GM23338 (cell line): ENCODE data around the gene GJC3. TPM values are rescaled to one million over a fixed set of nuclear protein-coding genes. Genes with fewer than 3 reads are reported as not detected.

Experiments
- ATAC-seq: fragments of 200-7000 bp; cut with Tn5 transposase; 3 replicates; pipeline ENCODE4 v1.9.1; 2020
- DNase-seq: peaks from one replicate; pipeline ENCODE4 v3.0.0-alpha.2; 2015; ENCODE audit warnings: low spot score
- H2AFZ ChIP-seq: fragments of 200-600 bp; sonication (generic); 2 replicates; pipeline ENCODE4 v1.8.0; 2016; ENCODE audit warnings: antibody characterized with exemption, mild to moderate bottlenecking, moderate library complexity
- H3F3A ChIP-seq: fragments of 200-600 bp; sonication (generic); replicated peaks from 2 replicates; pipeline ENCODE4 v1.8.0; 2017; ENCODE audit warnings: antibody characterized with exemption, mixed run types, low read depth
- H3K27ac ChIP-seq: fragments of 200-600 bp; sonication (generic); 2 replicates; pipeline ENCODE4 v1.6.1; 2016; ENCODE audit warnings: low read depth
- H3K27me3 ChIP-seq: fragments of 200-600 bp; sonication (generic); 2 replicates; pipeline ENCODE4 v1.8.0; 2016; ENCODE audit warnings: mild to moderate bottlenecking, mixed run types, moderate library complexity; ENCODE audit not compliant: insufficient read depth
- H3K36me3 ChIP-seq: fragments of 200-600 bp; sonication (generic); 2 replicates; pipeline ENCODE4 v1.8.0; 2016; ENCODE audit warnings: mild to moderate bottlenecking; ENCODE audit not compliant: insufficient read depth
- H3K4me1 ChIP-seq: fragments of 200-600 bp; sonication (generic); 2 replicates; pipeline ENCODE4 v1.8.0; 2016; ENCODE audit warnings: mild to moderate bottlenecking, moderate library complexity; ENCODE audit not compliant: insufficient read depth
- H3K4me2 ChIP-seq: fragments of 200-600 bp; sonication (generic); 2 replicates; pipeline ENCODE4 v1.7.1; 2017; ENCODE audit warnings: mixed run types
- H3K4me3 ChIP-seq: fragments of 200-600 bp; sonication (generic); 2 replicates; pipeline ENCODE4 v1.6.1; 2016; ENCODE audit warnings: mixed run types
- H3K79me2 ChIP-seq: fragments of 200-600 bp; sonication (generic); replicated peaks from 2 replicates; pipeline ENCODE4 v1.8.0; 2017; ENCODE audit warnings: mild to moderate bottlenecking; ENCODE audit not compliant: insufficient read depth
- H3K9me2 ChIP-seq: fragments of 200-600 bp; sonication (generic); 2 replicates; pipeline ENCODE4 v1.8.0; 2017; ENCODE audit not compliant: insufficient read depth
- H4K20me1 ChIP-seq: fragments of 200-600 bp; sonication (generic); replicated peaks from 2 replicates; pipeline ENCODE4 v1.8.0; 2017; ENCODE audit warnings: mild to moderate bottlenecking; ENCODE audit not compliant: insufficient read depth
- H3K27ac Mint-ChIP-seq: 2 replicates; pipeline ENCODE4 v1.8.0; 2020; ENCODE audit warnings: inconsistent platforms, mild to moderate bottlenecking, moderate library complexity, mixed read lengths
- H3K27me3 Mint-ChIP-seq: 3 replicates; pipeline ENCODE4 v1.8.0; 2022; ENCODE audit warnings: low read depth, mild to moderate bottlenecking, moderate library complexity, mixed read lengths, inconsistent platforms; ENCODE audit not compliant: insufficient read depth, poor library complexity
- H3K36me3 Mint-ChIP-seq: 3 replicates; pipeline ENCODE4 v1.8.0; 2021; ENCODE audit warnings: low read depth, mild to moderate bottlenecking, inconsistent platforms, moderate library complexity, mixed read lengths
- H3K4me1 Mint-ChIP-seq: 3 replicates; pipeline ENCODE4 v1.8.0; 2020; ENCODE audit warnings: mild to moderate bottlenecking, inconsistent platforms, mixed read lengths
- H3K4me3 Mint-ChIP-seq: 3 replicates; pipeline ENCODE4 v1.8.0; 2021; ENCODE audit warnings: moderate library complexity, mild to moderate bottlenecking, inconsistent platforms, mixed read lengths
- H3K9me3 Mint-ChIP-seq: 3 replicates; pipeline ENCODE4 v1.8.0; 2020; ENCODE audit warnings: moderate library complexity, mild to moderate bottlenecking, inconsistent platforms, mixed read lengths
- CREB1 ChIP-seq: fragments of 250-450 bp; sonication (Bioruptor Pico); IDR thresholded peaks from 2 replicates; pipeline ENCODE4 v1.5.0; 2020; ENCODE audit warnings: low read depth, mild to moderate bottlenecking, moderate library complexity
- CTCF ChIP-seq, 2 experiments: fragments of 200-600 bp in 1 of 2; sonication (generic) in 1 of 2; conservative IDR thresholded peaks; 2 replicates each; pipeline versions ENCODE4 v1.5.1 to v1.6.1; 2016 to 2017; ENCODE audit warnings: antibody characterized with exemption in 2 of 2, low read depth in 2 of 2, mild to moderate bottlenecking in 2 of 2, moderate library complexity in 1 of 2
- ETS1 ChIP-seq: IDR thresholded peaks from 2 replicates; pipeline ENCODE4 v1.6.1; 2016; ENCODE audit warnings: antibody characterized with exemption
- EZH2 ChIP-seq: fragments of 200-600 bp; sonication (generic); IDR thresholded peaks from one replicate; pipeline ENCODE4 v1.8.0; 2017; ENCODE audit warnings: antibody characterized with exemption, mild to moderate bottlenecking, low read depth; ENCODE audit not compliant: unreplicated experiment
- EZH2phosphoT487 ChIP-seq: fragments of 200-600 bp; sonication (generic); IDR thresholded peaks from one replicate; pipeline ENCODE4 v1.8.1; 2018; ENCODE audit warnings: antibody characterized with exemption; ENCODE audit not compliant: unreplicated experiment
- JUNB ChIP-seq: IDR thresholded peaks from one replicate; pipeline ENCODE4 v1.6.1; 2016; ENCODE audit warnings: antibody characterized with exemption; ENCODE audit not compliant: unreplicated experiment
- NANOG ChIP-seq: IDR thresholded peaks from 2 replicates; pipeline ENCODE4 v1.6.1; 2016; ENCODE audit warnings: antibody characterized with exemption, borderline replicate concordance
- POLR2AphosphoS5 ChIP-seq: IDR thresholded peaks from 2 replicates; pipeline ENCODE4 v1.6.1; 2016; ENCODE audit warnings: antibody characterized with exemption, low read depth
- REST ChIP-seq: IDR thresholded peaks from one replicate; pipeline ENCODE4 v1.6.1; 2018; ENCODE audit warnings: antibody characterized with exemption; ENCODE audit not compliant: unreplicated experiment
- STAT1 ChIP-seq: IDR thresholded peaks from one replicate; pipeline ENCODE4 v1.6.1; 2016; ENCODE audit warnings: antibody characterized with exemption; ENCODE audit not compliant: unreplicated experiment
- ZNF114 ChIP-seq: fragments of 250-450 bp; sonication (Bioruptor Pico); IDR thresholded peaks from 2 replicates; pipeline ENCODE4 v1.5.0; 2020; ENCODE audit warnings: mild to moderate bottlenecking, moderate library complexity
- ZNF331 ChIP-seq: fragments of 250-450 bp; sonication (Bioruptor Pico); IDR thresholded peaks from 2 replicates; pipeline ENCODE4 v1.5.0; 2020; ENCODE audit warnings: low read depth, mild to moderate bottlenecking, moderate library complexity
- ZNF462 ChIP-seq: fragments of 250-450 bp; sonication (Bioruptor Pico); IDR thresholded peaks from 2 replicates; pipeline ENCODE4 v1.5.0; 2020; ENCODE audit warnings: mild to moderate bottlenecking, moderate library complexity
- polyA plus RNA-seq: library from polyadenylated mRNA; unstranded; fragments of >200 nt; fragmentation: Nextera tagmentation; extraction: Ambion mirVana; gene quantifications from 2 replicates; pipeline ENCODE4 v1.2.1, GENCODE V29; 2016
- total RNA-seq: library from RNA; depleted of rRNA; stranded (reverse); fragments of >200 nt; shearing (Covaris generic); gene quantifications from 2 replicates; pipeline ENCODE4 v1.2.3, GENCODE V29; 2014

GJC3 gene
- total and polyA plus RNA-seq, 2 experiments from 2014 or later, result 0.56 to 3.1 TPM

GRCh38 chr7:99897322-99898022 lies 31.9 kb downstream of the GJC3 start:
- DNase-seq (no peak), ATAC-seq (no peak)
- no peaks in the 10 kb centered on the region; the same call in 2 of the 3 replicates for H3K9me3 Mint-ChIP-seq
- peaks cover 22% of the 10 kb centered on the region; the same call in 2 of the 3 replicates for H3K36me3 Mint-ChIP-seq
- Histone ChIP-seq H3K36me3 (0 out of 2 replicates have a peak, but pooled peaks cover 4% of the 10 kb centered on the region), H3K4me1 (no peaks in the 10 kb centered on the region), H3K4me2 (no peak overlapping the region), H2AFZ (no peak overlapping the region), H3K79me2 (no peaks in the 10 kb centered on the region), H3F3A (no peaks in the 10 kb centered on the region), H3K4me3 (no peak overlapping the region), H4K20me1 (no peaks in the 10 kb centered on the region), H3K27me3 (no peaks in the 10 kb centered on the region), H3K27ac (no peak overlapping the region), H3K9me2 (0 out of 2 replicates have a peak, but pooled peaks cover 8% of the 10 kb centered on the region)
- H3K27me3 Mint-ChIP-seq, result peaks cover under 1% of the 10 kb centered on the region
- TF ChIP-seq POLR2AphosphoS5 (no peak), ETS1 (no peak), CTCF (conservative IDR thresholded peaks at IDR 0.05; ENCODE audit: low read depth in 2 of 2) (no peak), JUNB (no peak), ZNF331 (CRISPR knock-in tag) (no peak), ZNF114 (no peak), CREB1 (CRISPR knock-in tag) (no peak), EZH2 (no peak), ZNF462 (CRISPR knock-in tag) (no peak), REST (no peak), EZH2phosphoT487 (no peak), NANOG (no peak), STAT1 (no peak)
- no peak overlapping the region for H3K27ac Mint-ChIP-seq
- H3K4me1 Mint-ChIP-seq, result no peaks in the 10 kb centered on the region
- no peak overlapping the region for H3K4me3 Mint-ChIP-seq
